NCI-H2196 treated with DMSO at 0.1 percent for 48 hours (cell line): Measurements from ENCODE around the gene ADAM23.

ENCODE experiments used
- DNase-seq: peaks from one replicate; lab custom pipeline; 2025; ENCODE audit not compliant: unreplicated experiment; lab: John Stamatoyannopoulos, UW

Gene ADAM23

DNA sequence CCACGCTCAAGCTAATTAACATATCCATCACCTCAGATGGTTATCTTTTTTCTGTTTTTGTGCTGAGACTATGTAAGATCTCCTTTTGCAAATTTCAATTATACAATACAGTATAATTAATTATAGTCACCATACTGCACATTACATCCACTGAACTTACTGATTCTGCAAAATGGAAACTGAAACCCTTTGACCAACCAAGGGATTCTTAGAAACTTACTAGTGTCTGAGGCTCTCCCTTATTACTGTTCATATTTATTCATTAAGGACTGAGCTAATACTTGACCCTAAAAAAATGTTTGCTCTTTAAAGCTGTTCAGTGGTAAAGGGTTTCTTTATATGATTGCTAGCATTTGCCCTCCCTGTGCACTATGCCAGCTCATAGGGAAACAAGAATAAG is 50.7 kb downstream of the ADAM23 start:
- no peak for DNase-seq

DNA sequence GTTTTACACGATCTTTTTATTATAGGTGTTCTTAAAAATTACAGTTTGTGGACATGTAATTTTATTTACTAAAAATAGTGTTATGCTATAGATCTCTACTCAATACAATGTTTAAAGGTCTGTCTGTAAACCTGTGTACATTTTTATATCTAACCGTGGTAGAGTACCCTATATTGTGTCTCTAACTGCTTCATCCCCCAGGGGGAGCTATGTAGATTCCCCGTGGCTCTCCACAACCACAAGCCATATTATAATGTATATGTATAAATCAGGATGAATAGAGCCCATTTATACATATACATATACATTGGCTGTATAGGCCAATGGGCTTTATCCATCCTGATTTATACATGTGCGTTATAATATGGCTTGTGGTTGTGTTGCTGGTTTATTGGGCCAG is 59.4 kb downstream of the ADAM23 start:
- no peak for DNase-seq

DNA sequence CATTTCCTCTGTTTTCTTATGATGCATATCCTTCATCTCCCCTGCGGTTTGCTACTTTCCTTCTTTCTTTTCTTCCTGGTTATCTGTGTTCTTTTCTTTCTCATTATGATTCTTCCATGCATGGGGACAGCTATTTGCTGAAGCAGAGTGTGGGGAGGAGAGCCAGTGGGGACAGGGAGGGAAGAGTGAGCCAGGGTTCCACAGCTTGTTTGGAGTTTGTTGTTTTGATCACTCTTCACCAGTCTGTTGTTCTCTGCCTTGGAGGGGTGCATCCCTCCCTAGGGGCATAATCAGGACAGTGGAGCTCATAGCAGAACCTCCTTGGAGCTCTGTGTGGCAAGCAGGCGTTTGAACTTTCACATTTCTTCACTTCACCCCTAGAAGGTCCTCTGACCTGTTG is 68.0 kb downstream of the ADAM23 start:
- no peak for DNase-seq

DNA sequence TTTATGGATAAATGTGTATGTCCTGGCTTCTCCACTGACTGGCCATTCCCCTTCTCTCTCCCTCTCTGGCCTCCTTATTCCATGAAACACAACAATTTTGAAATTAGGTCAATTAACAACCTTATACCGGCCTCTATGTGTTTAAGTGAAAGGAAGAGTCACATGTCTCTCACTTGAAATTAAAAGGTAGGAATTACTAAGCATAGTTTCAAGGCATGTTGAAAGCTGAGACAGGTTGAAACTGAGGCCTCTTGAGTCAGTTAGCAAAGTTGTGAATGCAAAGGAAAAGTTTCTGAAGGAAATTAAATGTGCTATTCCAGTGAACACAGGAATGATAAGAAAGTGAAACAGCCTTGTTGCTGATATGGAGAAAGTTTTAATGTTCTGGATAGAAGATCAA is 69.7 kb downstream of the ADAM23 start:
- no peak for DNase-seq

DNA sequence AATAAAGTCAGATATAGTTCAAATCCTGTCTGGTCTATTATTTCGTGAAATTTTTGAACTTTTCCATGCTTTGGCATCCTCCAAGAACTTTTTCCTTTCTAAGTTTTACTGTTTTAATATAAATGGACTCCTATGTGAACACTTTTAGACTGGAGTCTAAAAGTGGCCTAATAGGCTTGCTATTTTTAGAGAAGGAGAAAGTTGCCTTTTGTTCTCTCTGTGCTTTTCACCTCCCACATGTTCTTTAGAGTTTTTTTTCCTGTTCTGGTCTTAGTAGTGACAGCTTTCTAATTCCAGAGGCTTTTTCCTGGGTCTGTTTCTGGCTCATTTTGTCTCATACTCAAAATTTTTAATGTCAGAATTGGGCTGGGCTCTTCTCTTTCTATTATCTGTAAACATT is 72.2 kb downstream of the ADAM23 start:
- no peak for DNase-seq

DNA sequence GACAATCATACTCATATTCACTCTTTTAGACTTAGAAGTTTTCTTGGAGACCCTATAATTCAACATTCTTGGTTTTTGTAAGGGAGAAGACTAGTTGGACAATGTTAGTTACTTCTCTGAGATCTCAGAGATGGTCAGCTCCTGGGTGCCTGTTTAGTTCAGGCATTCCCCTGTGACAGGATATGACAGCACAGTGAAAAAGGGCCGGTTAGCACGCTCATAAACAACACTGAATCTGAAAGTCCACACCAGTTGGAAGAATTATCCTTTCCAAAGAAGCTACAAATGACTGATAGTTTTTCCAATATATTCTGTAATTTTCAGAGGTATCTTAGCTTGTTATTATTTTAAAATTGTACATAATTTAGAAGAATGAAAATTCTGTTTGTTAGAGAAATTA is 75.7 kb downstream of the ADAM23 start:
- DNase-seq = no peak

DNA sequence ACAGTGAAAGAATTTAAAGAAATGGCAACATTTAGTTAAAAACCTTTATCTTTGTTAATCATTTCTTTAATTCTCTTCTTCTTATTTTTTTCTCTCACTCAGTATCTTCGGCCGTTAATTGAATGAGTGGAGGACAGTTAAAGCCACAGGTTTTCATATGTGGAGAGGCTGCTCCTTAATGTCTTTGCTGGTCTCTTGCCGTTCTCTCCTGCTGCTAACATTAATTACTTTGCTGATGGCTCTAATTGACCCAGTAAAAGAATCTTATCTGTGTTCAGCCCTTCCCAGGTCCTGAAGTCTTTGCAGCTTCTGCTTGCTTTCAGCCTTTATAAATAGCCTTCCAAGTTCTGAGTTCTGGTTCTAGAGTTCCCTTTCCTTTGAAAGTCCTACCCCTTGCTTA is 77.1 kb downstream of the ADAM23 start:
- no peak for DNase-seq

DNA sequence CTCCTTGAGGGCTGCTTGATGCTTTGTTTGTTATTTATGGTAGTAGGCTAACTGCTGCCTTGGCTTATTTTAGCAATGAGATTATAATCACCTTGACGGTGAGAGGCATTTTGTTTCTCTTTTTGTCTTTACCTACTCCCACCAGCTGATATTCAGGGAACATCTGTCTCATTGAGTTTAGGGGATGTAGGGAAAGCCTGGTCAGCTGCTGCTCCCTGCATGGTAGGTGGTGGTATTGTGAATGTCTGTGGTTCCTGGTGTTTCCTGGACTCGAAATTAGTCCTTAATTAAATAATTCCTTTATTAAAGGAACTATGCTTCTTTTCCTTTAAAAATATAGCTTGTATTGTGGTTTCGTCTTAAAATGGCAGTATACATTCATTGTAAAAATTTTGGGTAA is 77.8 kb downstream of the ADAM23 start:
- DNase-seq = no peak

DNA sequence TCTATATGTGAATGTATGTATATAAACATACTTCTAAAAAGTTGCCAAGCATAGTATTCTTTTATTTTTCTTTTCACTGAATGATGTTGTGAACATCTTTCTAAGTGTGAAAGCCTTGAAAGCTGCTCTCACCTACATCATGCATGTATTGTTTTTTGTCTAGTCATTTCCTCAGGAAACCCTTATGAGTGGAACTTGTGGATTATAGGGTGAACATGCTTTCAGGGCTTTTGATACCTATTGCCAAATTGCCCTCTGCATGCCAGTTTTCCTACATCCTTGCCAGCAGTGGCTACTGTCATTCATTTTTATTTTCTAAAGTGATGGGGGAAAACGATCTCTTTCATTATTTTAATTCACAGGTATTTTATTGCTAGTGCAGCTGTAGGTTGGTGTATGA is 78.3 kb downstream of the ADAM23 start:
- DNase-seq = no peak

DNA sequence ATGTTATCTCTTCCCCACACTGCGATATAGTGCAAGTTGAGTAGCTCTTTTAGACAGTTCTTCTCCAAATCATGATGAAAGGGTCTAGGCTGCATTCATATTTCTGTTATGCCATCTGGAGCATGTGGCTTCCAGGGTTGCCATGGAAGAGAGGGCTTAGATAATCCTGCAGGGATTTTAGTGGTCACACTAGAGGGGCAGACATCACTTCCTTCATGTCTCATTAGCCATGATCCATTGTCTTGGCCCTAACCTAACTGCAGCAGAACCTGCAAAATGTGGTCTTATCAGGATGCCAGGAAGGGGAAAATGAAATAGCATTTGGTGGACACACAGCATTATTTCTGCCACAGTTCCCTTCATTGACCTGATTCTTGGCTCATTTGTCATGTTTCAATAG is 83.1 kb downstream of the ADAM23 start:
- no peak for DNase-seq

DNA sequence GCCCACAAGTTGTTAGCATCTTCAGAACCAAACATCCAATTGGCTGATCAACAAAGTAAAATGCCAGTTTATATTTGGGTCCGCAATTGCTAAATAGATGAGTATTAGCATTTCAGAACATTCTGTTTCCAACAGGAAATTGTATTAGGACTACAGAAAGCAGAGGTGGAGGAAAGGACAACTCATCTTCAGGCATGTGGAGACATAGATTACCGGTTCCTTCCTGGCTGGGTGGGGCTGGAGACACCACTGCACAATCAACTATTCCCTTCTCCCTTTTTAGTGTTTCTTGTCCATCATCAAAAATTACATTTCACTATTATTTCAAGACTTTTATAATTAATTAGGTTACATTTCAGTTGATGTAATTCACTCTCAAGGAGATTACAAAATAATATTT is 83.8 kb downstream of the ADAM23 start:
- no peak for DNase-seq

DNA sequence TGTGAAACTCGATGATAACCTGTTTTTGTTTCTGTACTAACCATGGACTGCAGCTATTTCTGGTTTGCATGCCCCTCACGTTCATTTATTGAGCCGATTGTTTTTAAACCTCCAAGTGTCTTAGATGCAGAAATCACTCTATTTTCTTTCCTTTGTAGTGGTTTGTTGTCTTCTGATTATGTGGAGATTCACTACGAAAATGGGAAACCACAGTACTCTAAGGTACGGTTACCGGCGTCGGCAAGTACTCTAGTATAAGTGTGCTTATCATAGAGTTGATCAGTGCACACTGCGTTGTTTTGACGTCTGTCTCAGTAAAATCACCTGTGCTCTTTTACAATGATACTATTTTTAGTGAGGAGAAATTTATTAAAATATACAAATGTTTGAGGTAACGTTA is 87.4 kb downstream of the ADAM23 start:
- no peak for DNase-seq

DNA sequence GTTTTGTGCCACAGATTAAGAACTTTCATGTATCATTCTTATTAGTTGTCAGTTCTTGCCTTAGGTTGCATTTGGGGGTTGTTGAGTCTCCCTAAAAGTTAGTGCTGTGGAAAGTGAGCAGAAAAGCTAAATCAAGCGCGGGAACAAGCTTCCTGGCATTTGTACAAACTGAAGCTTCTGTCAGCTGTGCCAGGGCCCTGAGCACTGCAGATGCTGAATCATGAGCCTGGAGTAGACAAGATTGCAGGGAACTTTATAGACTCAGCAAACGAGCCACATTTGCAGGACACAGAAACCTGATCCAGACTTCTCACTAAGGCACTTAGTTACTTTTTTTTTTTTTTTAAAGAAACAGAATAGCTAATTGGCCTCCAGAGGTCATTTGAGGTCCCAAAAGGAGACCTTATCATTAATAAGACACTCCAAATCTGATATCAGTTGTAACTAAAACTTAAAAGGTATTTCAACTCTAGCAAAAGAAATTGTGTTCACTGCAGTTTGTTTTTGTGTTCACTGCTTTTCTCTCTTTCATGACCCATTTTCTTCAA is 88.7 kb downstream of the ADAM23 start:
- DNase-seq = no peak

DNA sequence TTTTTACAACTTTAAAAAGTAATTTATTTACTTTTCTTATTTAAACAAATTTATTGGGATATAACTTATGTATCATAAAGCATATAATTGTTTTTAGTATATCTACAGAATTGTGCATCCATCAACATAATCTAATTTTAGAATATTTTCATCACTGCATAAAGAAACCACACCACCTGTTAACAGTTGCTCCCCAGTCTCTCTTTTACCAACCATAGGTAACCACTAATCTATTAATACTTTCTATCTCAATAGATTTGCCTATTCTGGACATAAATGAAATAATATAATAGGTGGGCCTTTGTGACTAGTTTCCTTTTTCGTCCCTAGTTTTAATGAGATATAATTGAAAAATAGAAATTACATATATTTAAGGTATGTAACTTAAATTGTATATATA is 90.6 kb downstream of the ADAM23 start:
- no peak for DNase-seq

DNA sequence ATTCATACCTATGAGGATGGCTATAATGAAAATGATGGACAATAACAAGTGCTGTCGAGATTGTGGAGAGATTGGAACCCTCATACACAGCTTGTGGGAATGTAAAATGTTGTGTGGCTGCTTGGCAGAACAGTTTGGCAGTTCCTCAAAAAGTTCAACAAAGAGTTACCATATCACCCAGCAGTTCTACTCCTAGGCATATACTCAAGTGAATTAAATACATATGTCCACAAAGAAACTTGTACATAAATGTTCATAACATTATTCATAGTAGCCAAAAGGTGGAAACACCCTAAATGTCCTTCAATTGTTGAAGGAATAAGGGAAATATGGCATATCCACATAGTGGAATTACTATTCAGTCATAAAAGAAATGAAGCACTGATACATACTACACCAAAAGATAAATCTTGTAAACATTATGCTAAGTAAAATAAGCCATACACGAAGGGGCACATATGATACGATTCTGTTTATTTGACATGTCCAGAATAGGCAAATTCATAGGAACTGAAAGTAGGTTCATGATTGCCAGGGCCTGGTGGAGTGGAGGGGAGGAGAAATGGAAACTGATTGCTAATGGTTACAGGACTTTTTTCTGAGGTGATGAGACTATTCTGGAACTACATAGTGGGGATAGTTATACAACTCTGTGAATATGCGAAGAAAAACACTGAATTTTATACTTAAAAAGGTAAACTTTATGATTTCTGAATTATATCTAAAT is 92.1 kb downstream of the ADAM23 start:
- no peak for DNase-seq

DNA sequence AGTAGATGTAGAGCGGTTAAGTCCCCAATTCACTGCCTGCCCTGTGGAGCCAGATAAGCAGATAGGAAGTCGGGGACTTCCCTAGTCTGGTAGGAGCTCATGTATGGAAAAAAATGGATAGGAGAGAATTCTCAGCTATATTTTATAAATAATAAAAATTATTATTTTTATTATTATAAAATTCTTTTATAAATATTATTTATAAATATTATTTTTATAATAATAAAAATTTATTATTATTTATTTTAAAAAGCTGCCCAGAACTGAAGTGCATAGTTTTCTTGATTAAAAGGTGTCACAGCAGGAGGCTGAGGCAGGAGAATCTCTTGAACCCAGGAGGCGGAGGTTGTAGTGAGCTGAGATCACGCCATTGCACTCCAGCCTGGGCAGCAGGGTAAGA is 97.4 kb downstream of the ADAM23 start:
- DNase-seq = no peak

DNA sequence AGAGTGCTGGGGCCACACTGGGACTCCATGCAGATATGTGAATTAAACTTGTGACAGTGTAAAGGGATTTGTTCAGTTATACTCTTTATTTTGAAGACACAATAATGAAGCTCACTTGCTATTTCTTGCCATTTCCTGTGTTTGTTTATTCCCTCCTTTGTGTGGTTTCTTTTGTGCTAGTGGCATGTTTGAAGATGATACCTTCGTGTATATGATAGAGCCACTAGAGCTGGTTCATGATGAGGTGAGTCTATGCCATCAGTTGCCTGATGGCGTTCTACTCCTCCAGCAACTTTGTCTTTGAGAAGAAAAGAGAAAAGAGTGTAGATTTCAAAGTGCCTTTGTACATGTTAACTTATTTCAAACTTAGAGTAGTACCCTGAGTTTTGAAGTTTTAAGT is 99.7 kb downstream of the ADAM23 start:
- no peak for DNase-seq

DNA sequence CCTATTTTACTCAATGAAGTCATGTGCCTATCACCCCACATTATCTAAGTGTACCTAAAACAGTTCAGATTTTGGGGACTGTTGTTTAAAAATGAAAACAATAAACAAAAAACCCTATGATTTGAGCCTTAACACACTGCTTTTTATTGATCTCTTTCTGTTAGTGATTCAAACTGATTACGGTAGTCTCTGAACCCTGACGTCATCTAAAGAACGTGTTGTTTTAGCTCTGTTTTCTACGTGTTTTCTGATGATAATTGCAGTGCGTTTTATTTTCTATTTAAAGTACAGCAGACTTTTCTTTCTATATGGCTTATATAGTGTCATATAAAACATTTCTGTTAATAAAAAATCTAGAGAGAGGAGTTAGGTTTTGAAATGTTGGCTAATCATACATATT is 105.1 kb downstream of the ADAM23 start:
- no peak for DNase-seq

DNA sequence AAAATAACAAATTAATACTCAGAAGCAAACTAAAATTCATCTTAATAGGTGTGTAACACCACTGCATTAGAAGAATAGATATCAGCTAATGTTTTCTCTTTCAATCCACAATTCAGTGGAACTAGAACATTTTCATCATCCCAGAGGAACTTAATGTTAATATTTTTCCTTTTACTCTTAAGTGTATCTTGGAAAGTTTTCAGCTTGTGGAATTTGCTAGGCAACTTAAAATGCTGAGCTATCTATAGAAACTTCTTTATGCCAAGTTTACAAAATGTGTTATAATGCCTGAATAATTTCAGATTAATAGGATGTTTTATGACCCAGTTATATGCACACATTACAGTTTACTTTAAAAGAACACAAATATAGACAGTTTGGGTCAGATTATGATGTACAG is 112.4 kb downstream of the ADAM23 start:
- DNase-seq = no peak

DNA sequence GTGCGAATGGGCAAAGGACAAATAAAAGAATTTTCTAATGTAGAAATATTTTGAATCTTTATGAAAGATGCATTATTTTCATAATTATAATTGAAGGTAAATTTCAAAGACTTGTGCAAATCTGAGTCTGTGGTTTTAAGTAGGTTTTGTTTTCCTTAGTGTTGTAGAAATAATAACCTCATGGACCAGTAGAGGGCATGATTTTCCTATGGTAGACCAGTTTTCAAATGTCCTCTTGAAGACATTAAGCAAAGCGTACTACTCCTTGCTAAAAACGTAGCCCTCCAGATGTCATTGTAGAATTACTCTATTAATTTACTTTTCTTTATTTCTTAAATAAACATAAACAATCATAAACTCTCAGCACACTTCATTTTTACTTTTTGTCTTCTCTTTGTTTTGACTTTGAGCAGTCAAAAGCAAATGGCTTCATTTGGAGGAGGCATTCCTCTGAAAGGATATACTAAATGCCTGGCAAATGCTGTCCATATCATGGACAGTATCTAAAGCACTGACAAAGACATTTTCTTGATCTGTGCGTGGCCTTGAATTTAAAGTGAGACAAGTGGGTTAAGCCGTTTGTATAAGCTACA is 113.1 kb downstream of the ADAM23 start:
- peak; percentile 24 for DNase-seq

DNA sequence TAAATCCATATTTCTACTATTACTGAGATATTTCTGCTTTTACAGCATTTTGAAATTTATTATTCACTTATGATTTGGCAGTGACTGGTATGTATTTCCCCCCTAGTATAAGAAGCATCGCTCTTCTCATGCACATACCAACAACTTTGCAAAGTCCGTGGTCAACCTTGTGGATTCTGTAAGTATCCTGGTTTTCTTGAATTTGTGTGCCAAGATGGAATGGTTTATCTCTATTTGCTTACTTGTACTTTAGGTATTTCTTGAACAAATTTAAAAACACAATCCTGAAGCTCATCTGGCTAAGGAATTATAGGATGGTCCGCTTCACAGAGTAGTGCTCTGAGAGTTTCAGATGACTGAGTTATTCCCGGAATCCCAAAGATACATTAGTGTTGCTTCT is 114.0 kb downstream of the ADAM23 start:
- DNase-seq = no peak

DNA sequence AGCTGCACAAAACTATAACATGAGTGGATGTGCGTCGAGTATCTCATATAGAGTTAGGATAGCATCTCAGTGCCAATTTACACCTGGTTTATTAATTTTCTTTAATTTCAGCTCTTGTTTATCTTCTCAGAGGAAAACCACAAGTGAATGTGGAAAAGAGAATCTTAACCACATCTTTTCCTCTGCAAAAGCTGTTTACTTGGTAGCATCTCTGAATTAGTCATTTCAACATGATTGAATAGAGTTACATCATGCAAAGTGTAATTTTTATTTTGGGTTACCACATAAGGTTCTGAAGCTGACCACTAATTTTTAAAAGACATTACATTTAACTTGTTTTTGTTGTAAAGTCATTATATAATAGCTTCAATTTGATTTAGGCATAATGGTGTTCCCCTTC is 115.2 kb downstream of the ADAM23 start:
- no peak for DNase-seq

DNA sequence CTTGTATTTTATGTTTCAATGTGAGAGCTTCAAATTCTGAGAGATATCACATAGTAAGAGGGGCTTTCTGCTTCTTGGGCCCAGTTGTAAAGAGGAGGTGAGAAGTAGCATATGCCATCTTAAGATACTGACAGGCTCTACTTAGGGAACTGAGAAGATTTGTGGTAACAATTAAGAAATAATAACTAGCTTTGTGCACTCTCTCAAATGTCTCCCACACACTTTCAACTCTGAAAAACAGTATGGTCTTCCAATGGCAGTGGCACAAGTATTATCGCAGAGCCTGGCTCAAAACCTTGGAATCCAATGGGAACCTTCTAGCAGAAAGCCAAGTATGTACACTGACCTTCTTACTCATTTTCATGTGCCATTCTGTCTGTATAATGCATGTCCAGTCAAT is 118.6 kb downstream of the ADAM23 start:
- DNase-seq = no peak
